ENCODE measurements around the gene PTPRN2. TPM values are rescaled to one million over a fixed set of nuclear protein-coding genes. Genes with fewer than 3 reads are reported as not detected.

Gene PTPRN2
- total RNA-seq, 1 experiment from 2014 or later: 1.1 TPM

DNA sequence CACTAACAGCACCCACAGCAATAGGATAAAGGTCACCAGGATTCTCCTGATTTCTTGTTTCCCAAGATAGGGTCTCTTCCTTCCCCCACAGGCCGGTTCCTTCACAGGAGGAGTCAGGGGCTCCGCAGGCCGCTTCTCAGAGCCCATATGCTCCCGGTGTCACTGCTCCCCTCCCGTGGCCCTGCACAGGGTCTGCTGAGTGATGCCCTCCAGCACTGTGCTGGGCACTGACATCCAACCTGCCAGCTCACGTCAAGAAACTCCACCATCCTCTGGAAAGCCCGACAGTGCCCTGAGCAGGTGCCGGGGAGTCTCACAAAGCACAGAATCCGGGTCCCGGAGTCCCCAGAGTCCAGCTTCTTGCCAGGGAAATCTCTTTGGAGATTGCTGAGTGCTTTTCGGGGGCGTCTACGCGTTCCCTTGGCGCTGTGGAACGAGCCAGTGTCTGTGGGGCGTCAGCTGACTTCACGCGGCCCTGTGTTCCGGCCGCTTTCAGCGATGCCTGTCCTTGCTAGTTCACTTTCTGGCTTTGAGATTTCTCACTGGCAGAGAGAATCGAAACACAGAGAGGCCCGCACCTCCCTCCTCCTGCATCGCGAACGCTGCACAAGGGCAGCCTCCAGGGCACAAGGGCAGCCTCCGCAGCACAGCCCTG is 683.3 kb downstream of the PTPRN2 start:
- ChIA-PET POLR2A (interaction anchor here (0.6 kb wide), 1 partner anchor 51 kb away, joined by 9 read pairs; no protein-coding TSS in a partner anchor), CTCF (no interaction called here)
- H3K4me3 ChIP-seq (ENCODE audit: low read depth in 2 of 2, low read length in 2 of 2): no peak overlapping the region
- H3K36me3 ChIP-seq (ENCODE audit: control insufficient read depth, insufficient read depth, low read length): no peaks in the 10 kb centered on the region
- H3K27me3 ChIP-seq (ENCODE audit: control insufficient read depth, insufficient read depth, low read length): no peaks in the 10 kb centered on the region
- no peaks in the 10 kb centered on the region for H3K9me3 ChIP-seq (ENCODE audit: control insufficient read depth, insufficient read depth, low read depth, low read length)
- no peaks in the 10 kb centered on the region for H3K4me1 ChIP-seq (ENCODE audit: control insufficient read depth, insufficient read depth, low read length)
- DNase-seq (ENCODE audit: low read depth, low spot score) (no peak), ATAC-seq (no peak)
- TF ChIP-seq TCF7L2 (IDR thresholded peaks at IDR 0.05; ENCODE audit: low read depth, low read length): no peak
- no peak for TF ChIP-seq POLR2AphosphoS5 (IDR thresholded peaks at IDR 0.05; ENCODE audit: low read depth, low read length)
- TF ChIP-seq, protein P1, sequence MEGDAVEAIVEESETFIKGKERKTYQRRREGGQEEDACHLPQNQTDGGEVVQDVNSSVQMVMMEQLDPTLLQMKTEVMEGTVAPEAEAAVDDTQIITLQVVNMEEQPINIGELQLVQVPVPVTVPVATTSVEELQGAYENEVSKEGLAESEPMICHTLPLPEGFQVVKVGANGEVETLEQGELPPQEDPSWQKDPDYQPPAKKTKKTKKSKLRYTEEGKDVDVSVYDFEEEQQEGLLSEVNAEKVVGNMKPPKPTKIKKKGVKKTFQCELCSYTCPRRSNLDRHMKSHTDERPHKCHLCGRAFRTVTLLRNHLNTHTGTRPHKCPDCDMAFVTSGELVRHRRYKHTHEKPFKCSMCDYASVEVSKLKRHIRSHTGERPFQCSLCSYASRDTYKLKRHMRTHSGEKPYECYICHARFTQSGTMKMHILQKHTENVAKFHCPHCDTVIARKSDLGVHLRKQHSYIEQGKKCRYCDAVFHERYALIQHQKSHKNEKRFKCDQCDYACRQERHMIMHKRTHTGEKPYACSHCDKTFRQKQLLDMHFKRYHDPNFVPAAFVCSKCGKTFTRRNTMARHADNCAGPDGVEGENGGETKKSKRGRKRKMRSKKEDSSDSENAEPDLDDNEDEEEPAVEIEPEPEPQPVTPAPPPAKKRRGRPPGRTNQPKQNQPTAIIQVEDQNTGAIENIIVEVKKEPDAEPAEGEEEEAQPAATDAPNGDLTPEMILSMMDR (IDR thresholded peaks at IDR 0.05): no peak
- TF ChIP-seq SIN3A (IDR thresholded peaks at IDR 0.05; ENCODE audit: borderline replicate concordance, insufficient read depth, low read depth, low read length): no peak
- TF ChIP-seq, protein P2, sequence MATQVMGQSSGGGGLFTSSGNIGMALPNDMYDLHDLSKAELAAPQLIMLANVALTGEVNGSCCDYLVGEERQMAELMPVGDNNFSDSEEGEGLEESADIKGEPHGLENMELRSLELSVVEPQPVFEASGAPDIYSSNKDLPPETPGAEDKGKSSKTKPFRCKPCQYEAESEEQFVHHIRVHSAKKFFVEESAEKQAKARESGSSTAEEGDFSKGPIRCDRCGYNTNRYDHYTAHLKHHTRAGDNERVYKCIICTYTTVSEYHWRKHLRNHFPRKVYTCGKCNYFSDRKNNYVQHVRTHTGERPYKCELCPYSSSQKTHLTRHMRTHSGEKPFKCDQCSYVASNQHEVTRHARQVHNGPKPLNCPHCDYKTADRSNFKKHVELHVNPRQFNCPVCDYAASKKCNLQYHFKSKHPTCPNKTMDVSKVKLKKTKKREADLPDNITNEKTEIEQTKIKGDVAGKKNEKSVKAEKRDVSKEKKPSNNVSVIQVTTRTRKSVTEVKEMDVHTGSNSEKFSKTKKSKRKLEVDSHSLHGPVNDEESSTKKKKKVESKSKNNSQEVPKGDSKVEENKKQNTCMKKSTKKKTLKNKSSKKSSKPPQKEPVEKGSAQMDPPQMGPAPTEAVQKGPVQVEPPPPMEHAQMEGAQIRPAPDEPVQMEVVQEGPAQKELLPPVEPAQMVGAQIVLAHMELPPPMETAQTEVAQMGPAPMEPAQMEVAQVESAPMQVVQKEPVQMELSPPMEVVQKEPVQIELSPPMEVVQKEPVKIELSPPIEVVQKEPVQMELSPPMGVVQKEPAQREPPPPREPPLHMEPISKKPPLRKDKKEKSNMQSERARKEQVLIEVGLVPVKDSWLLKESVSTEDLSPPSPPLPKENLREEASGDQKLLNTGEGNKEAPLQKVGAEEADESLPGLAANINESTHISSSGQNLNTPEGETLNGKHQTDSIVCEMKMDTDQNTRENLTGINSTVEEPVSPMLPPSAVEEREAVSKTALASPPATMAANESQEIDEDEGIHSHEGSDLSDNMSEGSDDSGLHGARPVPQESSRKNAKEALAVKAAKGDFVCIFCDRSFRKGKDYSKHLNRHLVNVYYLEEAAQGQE (IDR thresholded peaks at IDR 0.05; ENCODE audit: insufficient read depth in 1 of 2, low read depth in 2 of 2, low read length in 1 of 2): no peak
- no peak overlapping the region for H3K27ac ChIP-seq (ENCODE audit: low read length)
- BruUV-seq (replicated peaks): no TSS peak
- intact Hi-C loops (cut with micrococcal nuclease; ENCODE audit: unreplicated experiment): no loop called here
- in situ Hi-C loops (cut with HindIII; ENCODE audit: low pct_unique_long_range_greater_than_20kb, low sequenced_read_pairs): no loop called here

DNA sequence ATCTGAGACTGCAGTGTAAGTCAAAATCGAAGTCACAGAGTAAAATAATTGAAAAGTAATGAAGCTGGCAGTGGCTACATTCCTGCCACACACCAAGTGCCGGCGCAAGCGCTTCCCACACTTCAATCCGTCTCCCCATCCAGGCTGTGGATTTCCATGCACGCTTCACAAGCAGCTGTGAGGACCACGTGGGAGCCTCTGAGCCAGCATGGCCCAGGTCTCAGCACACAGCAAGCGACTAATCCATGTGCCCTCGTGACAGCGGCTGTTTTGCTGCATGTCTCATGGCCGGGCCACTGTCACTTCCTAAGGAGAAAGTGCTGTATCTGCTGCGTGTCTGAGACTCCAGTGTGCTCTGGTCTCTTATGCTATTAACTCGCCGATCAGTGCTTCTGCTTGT is 683.9 kb downstream of the PTPRN2 start:
- no peak overlapping the region for H3K4me3 ChIP-seq (ENCODE audit: low read depth in 2 of 2, low read length in 2 of 2)
- CTCF ChIA-PET: no interaction called here
- no peaks in the 10 kb centered on the region for H3K9me3 ChIP-seq (ENCODE audit: control insufficient read depth, insufficient read depth, low read depth, low read length)
- no peak overlapping the region for H3K27ac ChIP-seq (ENCODE audit: low read length)
- in situ Hi-C loops (cut with HindIII; ENCODE audit: low pct_unique_long_range_greater_than_20kb, low sequenced_read_pairs): no loop called here
- H3K27me3 ChIP-seq (ENCODE audit: control insufficient read depth, insufficient read depth, low read length): no peaks in the 10 kb centered on the region; the same call in 1 of the 2 replicates
- H3K4me1 ChIP-seq (ENCODE audit: control insufficient read depth, insufficient read depth, low read length): no peaks in the 10 kb centered on the region
- intact Hi-C loops (cut with micrococcal nuclease; ENCODE audit: unreplicated experiment): no loop called here
- POLR2A ChIA-PET: interaction anchor here (0.6 kb wide), 1 partner anchor 50 kb away, joined by 9 read pairs; no protein-coding TSS in a partner anchor
- BruUV-seq (replicated peaks): no TSS peak
- DNase-seq (ENCODE audit: low read depth, low spot score): no peak
- no peak for TF ChIP-seq POLR2AphosphoS5 (IDR thresholded peaks at IDR 0.05; ENCODE audit: low read depth, low read length)
- no peak for TF ChIP-seq SIN3A (IDR thresholded peaks at IDR 0.05; ENCODE audit: borderline replicate concordance, insufficient read depth, low read depth, low read length)
- TF ChIP-seq, protein P1 (IDR thresholded peaks at IDR 0.05): no peak
- no peak for TF ChIP-seq TCF7L2 (IDR thresholded peaks at IDR 0.05; ENCODE audit: low read depth, low read length)
- TF ChIP-seq, protein P2 (IDR thresholded peaks at IDR 0.05; ENCODE audit: insufficient read depth in 1 of 2, low read depth in 2 of 2, low read length in 1 of 2): no peak
- ATAC-seq: no peak
- H3K36me3 ChIP-seq (ENCODE audit: control insufficient read depth, insufficient read depth, low read length): no peaks in the 10 kb centered on the region
